Measurements from ENCODE around the gene PHLPP1.
A peak's percentile ranks its signal among the peaks of the same experiment; 100 is the strongest.
"Not testable (repeated sequence)": the region's sequence is repeated elsewhere in the genome, so short reads cannot be mapped to it uniquely, and the experiment has no call there.

The PHLPP1 gene

DNA sequence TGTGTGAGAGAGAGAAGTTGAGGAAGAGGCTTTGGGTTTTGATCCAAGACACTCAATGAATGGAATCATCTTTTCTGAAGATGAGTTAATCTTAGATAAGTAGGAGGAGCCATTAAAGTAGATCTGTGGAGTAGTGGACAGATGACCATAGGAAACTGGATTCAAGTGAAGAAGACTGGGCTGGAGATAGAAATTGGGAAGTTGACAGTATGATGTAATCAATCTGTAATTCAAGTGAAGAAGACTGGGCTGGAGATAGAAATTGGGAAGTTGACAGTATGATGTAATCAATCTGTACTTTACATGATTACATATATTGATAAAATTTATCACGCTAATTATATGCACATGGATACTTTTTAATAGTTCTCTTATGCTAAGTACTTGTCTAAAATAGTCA is 92.8 kb downstream of the PHLPP1 start:
- H3K79me1 ChIP-seq (replicated peaks; ENCODE audit: low read length, poor library complexity, severe bottlenecking), result peaks cover 9% of the 10 kb centered on the region
- no peak overlapping the region for H4K91ac ChIP-seq (ENCODE audit: low read length)
- no peak overlapping the region for H3K4ac ChIP-seq (ENCODE audit: low read depth in 1 of 2, low read length in 2 of 2)
- H3K4me1 ChIP-seq (ENCODE audit: control insufficient read depth, insufficient read depth, low read depth, low read length), result peaks cover 1% of the 10 kb centered on the region
- H3K36me3 ChIP-seq (ENCODE audit: control insufficient read depth in 1 of 2, insufficient read depth in 2 of 2, low read depth in 1 of 2, low read length in 2 of 2), result no peaks in the 10 kb centered on the region
- H2BK120ac ChIP-seq (ENCODE audit: low read depth, low read length), result no peak overlapping the region
- no peak overlapping the region for H2AK5ac ChIP-seq (ENCODE audit: low read length, severe bottlenecking)
- no peak overlapping the region for H4K8ac ChIP-seq (ENCODE audit: low read length)
- no peak overlapping the region for H3K4me3 ChIP-seq (ENCODE audit: insufficient read depth in 1 of 2, low read depth in 1 of 2, low read length in 2 of 2)
- H2BK12ac ChIP-seq (ENCODE audit: low read length in 2 of 2), result no peak overlapping the region
- H3K23ac ChIP-seq (ENCODE audit: low read length in 2 of 2), result no peak overlapping the region
- no CpG with 5 or more reads among the region's 1 CpG for WGBS
- H3K27ac ChIP-seq (ENCODE audit: low read length, poor library complexity, severe bottlenecking), result no peak overlapping the region
- no peak overlapping the region for H3K14ac ChIP-seq (ENCODE audit: low read length in 2 of 2)
- H2BK5ac ChIP-seq (ENCODE audit: low read depth, low read length, poor library complexity, severe bottlenecking), result no peak overlapping the region
- no peak for DNase-seq
- H2AFZ ChIP-seq (ENCODE audit: low read depth, low read length), result no peak overlapping the region
- no peak overlapping the region for H3K9ac ChIP-seq (ENCODE audit: low read length)
- no peak overlapping the region for H3K4me2 ChIP-seq (ENCODE audit: low read length, poor library complexity, severe bottlenecking)
- H3K27me3 ChIP-seq (ENCODE audit: control insufficient read depth in 1 of 2, insufficient read depth in 1 of 2, low read length in 2 of 2), result no peaks in the 10 kb centered on the region
- no peaks in the 10 kb centered on the region for H3K9me3 ChIP-seq (ENCODE audit: control insufficient read depth, low read length)
- H3K18ac ChIP-seq (ENCODE audit: low read depth in 1 of 2, low read length in 2 of 2), result no peak overlapping the region
- no peak overlapping the region for H2BK15ac ChIP-seq (ENCODE audit: low read depth, poor library complexity, severe bottlenecking)

DNA sequence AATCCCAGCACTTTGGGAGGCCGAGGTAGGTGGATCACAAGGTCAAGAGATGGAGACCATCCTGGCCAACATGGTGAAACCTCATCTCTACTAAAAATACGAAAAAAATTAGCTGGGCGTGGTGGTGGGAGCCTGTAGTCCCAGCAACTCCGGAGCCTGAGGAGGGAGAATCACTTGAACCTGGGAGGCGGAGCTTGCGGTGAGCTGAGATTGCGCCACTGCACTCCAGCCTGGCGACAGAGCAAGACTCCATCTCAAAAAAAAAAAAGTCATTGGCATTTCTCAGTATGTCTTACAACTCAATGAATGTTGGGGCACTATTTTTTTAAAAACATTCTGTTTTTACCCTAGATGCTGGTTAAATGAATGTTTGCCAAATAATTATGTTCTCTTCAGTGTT is 94.1 kb downstream of the PHLPP1 start:
- not testable (repeated sequence) for H3K9ac ChIP-seq (ENCODE audit: low read length); H3K36me3 ChIP-seq (ENCODE audit: control insufficient read depth in 1 of 2, insufficient read depth in 2 of 2, low read depth in 1 of 2, low read length in 2 of 2); H2BK15ac ChIP-seq (ENCODE audit: low read depth, poor library complexity, severe bottlenecking); H3K27ac ChIP-seq (ENCODE audit: low read length, poor library complexity, severe bottlenecking); H3K9me3 ChIP-seq (ENCODE audit: control insufficient read depth, low read length); H3K4me1 ChIP-seq (ENCODE audit: control insufficient read depth, insufficient read depth, low read depth, low read length); H4K8ac ChIP-seq (ENCODE audit: low read length); H3K4ac ChIP-seq (ENCODE audit: low read depth in 1 of 2, low read length in 2 of 2); H2BK5ac ChIP-seq (ENCODE audit: low read depth, low read length, poor library complexity, severe bottlenecking); H2BK12ac ChIP-seq (ENCODE audit: low read length in 2 of 2); H3K23ac ChIP-seq (ENCODE audit: low read length in 2 of 2); H3K18ac ChIP-seq (ENCODE audit: low read depth in 1 of 2, low read length in 2 of 2); H3K4me3 ChIP-seq (ENCODE audit: insufficient read depth in 1 of 2, low read depth in 1 of 2, low read length in 2 of 2); H3K27me3 ChIP-seq (ENCODE audit: control insufficient read depth in 1 of 2, insufficient read depth in 1 of 2, low read length in 2 of 2); H2AK5ac ChIP-seq (ENCODE audit: low read length, severe bottlenecking); H2BK120ac ChIP-seq (ENCODE audit: low read depth, low read length); H3K14ac ChIP-seq (ENCODE audit: low read length in 2 of 2); H2AFZ ChIP-seq (ENCODE audit: low read depth, low read length); H3K79me1 ChIP-seq (replicated peaks; ENCODE audit: low read length, poor library complexity, severe bottlenecking); H3K4me2 ChIP-seq (ENCODE audit: low read length, poor library complexity, severe bottlenecking); H4K91ac ChIP-seq (ENCODE audit: low read length); DNase-seq
- 95% methylated on average over 6 of the region's 8 CpGs for WGBS

DNA sequence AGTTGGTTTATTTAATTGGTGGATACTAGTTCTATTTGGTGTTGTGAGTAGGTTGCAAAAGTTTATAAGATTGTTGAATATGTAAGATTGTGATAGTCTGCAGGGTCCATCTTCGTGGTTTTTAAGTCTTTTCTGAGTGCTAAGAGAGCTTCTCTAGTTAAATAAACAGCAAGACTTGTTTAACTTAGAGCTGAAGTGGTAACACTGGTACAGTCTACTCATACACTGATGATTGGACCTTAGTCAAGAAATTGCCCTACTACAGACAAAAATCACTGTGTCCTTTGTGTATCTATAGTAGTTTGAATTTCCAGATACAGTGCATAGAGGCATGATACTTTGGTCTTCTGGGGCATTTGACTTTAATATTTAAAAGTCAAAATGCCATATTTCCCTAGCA is 94.6 kb downstream of the PHLPP1 start:
- H2BK15ac ChIP-seq (ENCODE audit: low read depth, poor library complexity, severe bottlenecking), result no peak overlapping the region

DNA sequence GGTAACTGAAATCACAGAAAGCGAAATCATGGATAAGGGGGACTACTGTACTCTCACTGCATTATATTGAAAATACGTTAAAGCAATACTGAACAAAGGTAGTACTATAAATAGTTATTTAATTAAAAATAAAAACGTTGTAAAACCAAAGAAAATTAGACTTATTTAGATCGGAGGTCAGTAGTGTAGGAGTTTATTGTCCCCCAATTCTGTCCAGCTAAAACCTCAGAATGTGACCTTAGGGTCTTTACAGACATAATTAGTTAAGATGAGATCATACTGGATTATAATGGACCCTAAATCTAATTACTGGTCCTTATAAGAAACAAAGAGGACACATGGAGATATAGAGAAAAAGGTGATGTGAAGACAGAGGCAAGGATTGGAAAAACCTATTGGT is 95.3 kb downstream of the PHLPP1 start:
- Histone ChIP-seq H2BK12ac (ENCODE audit: low read length in 2 of 2) (no peak overlapping the region), H3K9me3 (ENCODE audit: control insufficient read depth, low read length) (no peaks in the 10 kb centered on the region), H2AK5ac (ENCODE audit: low read length, severe bottlenecking) (no peak overlapping the region), H3K18ac (ENCODE audit: low read depth in 1 of 2, low read length in 2 of 2) (no peak overlapping the region), H2BK120ac (ENCODE audit: low read depth, low read length) (no peak overlapping the region), H3K36me3 (ENCODE audit: control insufficient read depth in 1 of 2, insufficient read depth in 2 of 2, low read depth in 1 of 2, low read length in 2 of 2) (no peaks in the 10 kb centered on the region), H4K8ac (ENCODE audit: low read length) (no peak overlapping the region), H3K14ac (ENCODE audit: low read length in 2 of 2) (no peak overlapping the region), H3K79me1 (replicated peaks; ENCODE audit: low read length, poor library complexity, severe bottlenecking) (peaks cover 7% of the 10 kb centered on the region), H3K4ac (ENCODE audit: low read depth in 1 of 2, low read length in 2 of 2) (no peak overlapping the region), H3K4me2 (ENCODE audit: low read length, poor library complexity, severe bottlenecking) (no peak overlapping the region), H2BK15ac (ENCODE audit: low read depth, poor library complexity, severe bottlenecking) (no peak overlapping the region), H2BK5ac (ENCODE audit: low read depth, low read length, poor library complexity, severe bottlenecking) (no peak overlapping the region), H3K4me3 (ENCODE audit: insufficient read depth in 1 of 2, low read depth in 1 of 2, low read length in 2 of 2) (no peak overlapping the region), H3K4me1 (ENCODE audit: control insufficient read depth, insufficient read depth, low read depth, low read length) (peaks cover 1% of the 10 kb centered on the region), H3K27ac (ENCODE audit: low read length, poor library complexity, severe bottlenecking) (no peak overlapping the region), H4K91ac (ENCODE audit: low read length) (no peak overlapping the region), H2AFZ (ENCODE audit: low read depth, low read length) (no peak overlapping the region), H3K9ac (ENCODE audit: low read length) (no peak overlapping the region), H3K23ac (ENCODE audit: low read length in 2 of 2) (no peak overlapping the region), H3K27me3 (ENCODE audit: control insufficient read depth in 1 of 2, insufficient read depth in 1 of 2, low read length in 2 of 2) (no peaks in the 10 kb centered on the region)
- no peak for DNase-seq
- 100% methylated on average over 3 of the region's 4 CpGs for WGBS

More for the DNA sequence above, 94.6 kb downstream of the PHLPP1 start:
- H3K23ac ChIP-seq (ENCODE audit: low read length in 2 of 2), result no peak overlapping the region
- H3K27ac ChIP-seq (ENCODE audit: low read length, poor library complexity, severe bottlenecking), result no peak overlapping the region
- H2BK5ac ChIP-seq (ENCODE audit: low read depth, low read length, poor library complexity, severe bottlenecking), result no peak overlapping the region
- H3K18ac ChIP-seq (ENCODE audit: low read depth in 1 of 2, low read length in 2 of 2), result no peak overlapping the region
- no peak overlapping the region for H2AK5ac ChIP-seq (ENCODE audit: low read length, severe bottlenecking)
- peaks cover 7% of the 10 kb centered on the region for H3K79me1 ChIP-seq (replicated peaks; ENCODE audit: low read length, poor library complexity, severe bottlenecking)
- DNase-seq, result peak; percentile 46
- H3K4me3 ChIP-seq (ENCODE audit: insufficient read depth in 1 of 2, low read depth in 1 of 2, low read length in 2 of 2), result no peak overlapping the region
- H4K91ac ChIP-seq (ENCODE audit: low read length), result no peak overlapping the region
- no peaks in the 10 kb centered on the region for H3K27me3 ChIP-seq (ENCODE audit: control insufficient read depth in 1 of 2, insufficient read depth in 1 of 2, low read length in 2 of 2)
- no peak overlapping the region for H3K9ac ChIP-seq (ENCODE audit: low read length)
- H3K14ac ChIP-seq (ENCODE audit: low read length in 2 of 2), result no peak overlapping the region
- no peak overlapping the region for H2AFZ ChIP-seq (ENCODE audit: low read depth, low read length)
- no peak overlapping the region for H3K4me2 ChIP-seq (ENCODE audit: low read length, poor library complexity, severe bottlenecking)
- H3K4me1 ChIP-seq (ENCODE audit: control insufficient read depth, insufficient read depth, low read depth, low read length), result peaks cover 1% of the 10 kb centered on the region
- 0% methylated on average over 1 of the region's 1 CpG for WGBS
- H2BK120ac ChIP-seq (ENCODE audit: low read depth, low read length), result no peak overlapping the region
- H3K9me3 ChIP-seq (ENCODE audit: control insufficient read depth, low read length), result no peaks in the 10 kb centered on the region
- H3K4ac ChIP-seq (ENCODE audit: low read depth in 1 of 2, low read length in 2 of 2), result no peak overlapping the region
- no peaks in the 10 kb centered on the region for H3K36me3 ChIP-seq (ENCODE audit: control insufficient read depth in 1 of 2, insufficient read depth in 2 of 2, low read depth in 1 of 2, low read length in 2 of 2)
- no peak overlapping the region for H4K8ac ChIP-seq (ENCODE audit: low read length)
- H2BK12ac ChIP-seq (ENCODE audit: low read length in 2 of 2), result no peak overlapping the region
